ENCODE data around the gene ARHGEF11. TPM values are rescaled to one million over a fixed set of nuclear protein-coding genes. Genes with fewer than 3 reads are reported as not detected.
A peak's percentile ranks its signal among the peaks of the same experiment; 100 is the strongest.

The ARHGEF11 gene
- total RNA-seq, 1 experiment from 2014 or later = 55.5 TPM

GRCh38 chr1:156922986-156923669 lies 122.4 kb downstream of the ARHGEF11 start:
- no peak for TF ChIP-seq CTCF (IDR thresholded peaks at IDR 0.05)
- no peak for TF ChIP-seq POLR2AphosphoS5 (IDR thresholded peaks at IDR 0.05; ENCODE audit: low read depth, low read length)
- no peak for TF ChIP-seq SIN3A (IDR thresholded peaks at IDR 0.05; ENCODE audit: borderline replicate concordance, insufficient read depth, low read depth, low read length)
- TF ChIP-seq TCF7L2 (IDR thresholded peaks at IDR 0.05; ENCODE audit: low read depth, low read length) = no peak
- TF ChIP-seq REST (IDR thresholded peaks at IDR 0.05; ENCODE audit: insufficient read depth in 1 of 2, low read depth in 2 of 2, low read length in 1 of 2) = no peak
- in situ Hi-C loops (cut with HindIII; ENCODE audit: low pct_unique_long_range_greater_than_20kb, low sequenced_read_pairs) (no loop called here), intact Hi-C loops (cut with micrococcal nuclease; ENCODE audit: unreplicated experiment) (loop anchor here (10.0 kb wide), 1 partner anchor 68 kb away; the partner anchor contains the start of gene INSRR)
- H3K27ac ChIP-seq (ENCODE audit: low read length) = no peak overlapping the region
- ChIA-PET POLR2A (no interaction called here), CTCF (interaction anchor here (1.0 to 1.4 kb wide), 2 partner anchors 31 to 109 kb away, joined by 3 to 7 read pairs; no protein-coding TSS in a partner anchor)
- peaks cover 6% of the 10 kb centered on the region; the same call in 1 of the 2 replicates for H3K4me1 ChIP-seq (ENCODE audit: control insufficient read depth, insufficient read depth, low read length)
- H3K27me3 ChIP-seq (ENCODE audit: control insufficient read depth, insufficient read depth, low read length) = no peaks in the 10 kb centered on the region
- BruUV-seq (replicated peaks) = no TSS peak
- H3K36me3 ChIP-seq (ENCODE audit: control insufficient read depth, insufficient read depth, low read length) = no peaks in the 10 kb centered on the region
- no peaks in the 10 kb centered on the region for H3K9me3 ChIP-seq (ENCODE audit: control insufficient read depth, insufficient read depth, low read depth, low read length)
- no peak overlapping the region for H3K4me3 ChIP-seq (ENCODE audit: low read depth in 2 of 2, low read length in 2 of 2)
- ATAC-seq = no peak
- DNase-seq (ENCODE audit: low read depth, low spot score) = no peak

GRCh38 chr1:156921053-156921529 lies 124.5 kb downstream of the ARHGEF11 start:
- intact Hi-C loops (cut with micrococcal nuclease; ENCODE audit: unreplicated experiment) = loop anchor here (10.0 kb wide), 1 partner anchor 66 kb away; the partner anchor contains the start of gene INSRR
- H3K27ac ChIP-seq (ENCODE audit: low read length) = no peak overlapping the region
- no peak for DNase-seq (ENCODE audit: low read depth, low spot score)
- ATAC-seq = no peak
- peaks cover 3% of the 10 kb centered on the region; the same call in 1 of the 2 replicates for H3K4me1 ChIP-seq (ENCODE audit: control insufficient read depth, insufficient read depth, low read length)
- no TSS peak for BruUV-seq (replicated peaks)
- POLR2A ChIA-PET = no interaction called here
- CTCF ChIA-PET = interaction anchor here (0.7 to 1.3 kb wide), 2 partner anchors 23 to 286 kb away, joined by 3 to 10 read pairs; no protein-coding TSS in a partner anchor
- no peak for TF ChIP-seq REST (IDR thresholded peaks at IDR 0.05; ENCODE audit: insufficient read depth in 1 of 2, low read depth in 2 of 2, low read length in 1 of 2)
- TF ChIP-seq CTCF (IDR thresholded peaks at IDR 0.05) = no peak
- TF ChIP-seq SIN3A (IDR thresholded peaks at IDR 0.05; ENCODE audit: borderline replicate concordance, insufficient read depth, low read depth, low read length) = no peak
- no peak for TF ChIP-seq POLR2AphosphoS5 (IDR thresholded peaks at IDR 0.05; ENCODE audit: low read depth, low read length)
- no peak for TF ChIP-seq TCF7L2 (IDR thresholded peaks at IDR 0.05; ENCODE audit: low read depth, low read length)
- H3K9me3 ChIP-seq (ENCODE audit: control insufficient read depth, insufficient read depth, low read depth, low read length) = no peaks in the 10 kb centered on the region
- H3K4me3 ChIP-seq (ENCODE audit: low read depth in 2 of 2, low read length in 2 of 2) = peak overlapping the region; percentile 28 to 47; a peak in 2 of 4 replicates
- H3K27me3 ChIP-seq (ENCODE audit: control insufficient read depth, insufficient read depth, low read length) = no peaks in the 10 kb centered on the region
- in situ Hi-C loops (cut with HindIII; ENCODE audit: low pct_unique_long_range_greater_than_20kb, low sequenced_read_pairs) = no loop called here
- H3K36me3 ChIP-seq (ENCODE audit: control insufficient read depth, insufficient read depth, low read length) = no peaks in the 10 kb centered on the region
